IMR-90 (cell line): Measurements from ENCODE around the gene CLPTM1L. TPM values are rescaled to one million over a fixed set of nuclear protein-coding genes. Genes with fewer than 3 reads are reported as not detected.
"Not testable (repeated sequence)": the region's sequence is repeated elsewhere in the genome, so short reads cannot be mapped to it uniquely, and the experiment has no call there.

ENCODE experiments used
- ATAC-seq: fragments of 200-7000 bp; cut with Tn5 transposase; 2 replicates; pipeline ENCODE4 v1.9.1; 2020; ENCODE audit warnings: low read depth, mild to moderate bottlenecking, moderate library complexity
- BruUV-seq: library from RNA; stranded (reverse); fragments of 400-500 nt; replicated peaks from 2 replicates; lab custom pipeline; 2021; lab: Mats Ljungman, UMichigan
- CTCF ChIA-PET: fragments of 300-600 bp; formaldehyde crosslinking; extraction: SDS; loops from one replicate; lab custom pipeline; 2021; ENCODE audit warnings: antibody characterized with exemption; lab: Yijun Ruan, JAX
- POLR2A ChIA-PET: fragments of 300-600 bp; sonication (Branson Sonifier 250); formaldehyde crosslinking; loops from one replicate; lab custom pipeline; 2022; ENCODE audit warnings: antibody characterized with exemption; ENCODE audit not compliant: unreplicated experiment; lab: Charles Lee
- DNase-seq: peaks from one replicate; pipeline ENCODE4 v3.0.0; 2013
- H2AFZ ChIP-seq: replicated peaks from 2 replicates; pipeline ENCODE3; 2013; ENCODE audit warnings: low read length, mild to moderate bottlenecking; ENCODE audit not compliant: poor library complexity
- H2AK5ac ChIP-seq: 2 replicates; pipeline ENCODE4 v1.6.1; 2013; ENCODE audit warnings: low read depth, low read length, inconsistent platforms
- H2AK9ac ChIP-seq: replicated peaks from 2 replicates; pipeline ENCODE3; 2013; ENCODE audit warnings: mild to moderate bottlenecking, low read depth, low read length, moderate library complexity; ENCODE audit not compliant: poor library complexity
- H2BK120ac ChIP-seq: 2 replicates; pipeline ENCODE4 v1.6.1; 2013; ENCODE audit warnings: low read depth, low read length, inconsistent platforms
- H2BK15ac ChIP-seq: 3 replicates; pipeline ENCODE4 v1.6.1; 2013; ENCODE audit warnings: low read depth, low read length, inconsistent platforms
- H2BK20ac ChIP-seq: 2 replicates; pipeline ENCODE4 v1.6.1; 2013; ENCODE audit warnings: low read depth, mild to moderate bottlenecking, inconsistent platforms, low read length, moderate library complexity
- H2BK5ac ChIP-seq: 2 replicates; pipeline ENCODE4 v1.6.1; 2013; ENCODE audit warnings: mild to moderate bottlenecking, low read depth, low read length, inconsistent platforms; ENCODE audit not compliant: poor library complexity, severe bottlenecking
- H3K14ac ChIP-seq: replicated peaks from 2 replicates; pipeline ENCODE4 v1.6.1; 2013; ENCODE audit warnings: low read depth, low read length, inconsistent platforms
- H3K18ac ChIP-seq: 2 replicates; pipeline ENCODE4 v1.6.1; 2013; ENCODE audit warnings: low read depth, low read length, control low read depth
- H3K23ac ChIP-seq: 2 replicates; pipeline ENCODE4 v1.6.1; 2013; ENCODE audit warnings: low read depth, low read length, inconsistent platforms
- H3K27ac ChIP-seq: 2 replicates; pipeline ENCODE4 v1.5.1; 2013; ENCODE audit warnings: mild to moderate bottlenecking, control low read depth, low read length; ENCODE audit not compliant: insufficient read depth
- H3K27me3 ChIP-seq: 2 replicates; pipeline ENCODE4 v1.6.1; 2013; ENCODE audit warnings: low read length; ENCODE audit not compliant: control insufficient read depth, insufficient read depth
- H3K36me3 ChIP-seq: 2 replicates; pipeline ENCODE4 v1.6.1; 2013; ENCODE audit warnings: low read length, mixed read lengths; ENCODE audit not compliant: control insufficient read depth, insufficient read depth
- H3K4ac ChIP-seq: 2 replicates; pipeline ENCODE4 v1.6.1; 2013; ENCODE audit warnings: low read depth, low read length, inconsistent platforms
- H3K4me1 ChIP-seq: 2 replicates; pipeline ENCODE4 v1.6.1; 2013; ENCODE audit warnings: low read length, mixed read lengths; ENCODE audit not compliant: control insufficient read depth, insufficient read depth
- H3K4me2 ChIP-seq: 2 replicates; pipeline ENCODE4 v1.6.1; 2013; ENCODE audit warnings: low read depth, mild to moderate bottlenecking, control low read depth, low read length, moderate library complexity
- H3K4me3 ChIP-seq: 2 replicates; pipeline ENCODE4 v1.5.1; 2013; ENCODE audit warnings: low read depth, mild to moderate bottlenecking, control low read depth, low read length, moderate library complexity; ENCODE audit not compliant: insufficient read depth
- H3K56ac ChIP-seq: 2 replicates; pipeline ENCODE4 v1.6.1; 2013; ENCODE audit warnings: low read length, inconsistent platforms; ENCODE audit not compliant: insufficient read depth; ENCODE audit errors: extremely low read depth
- H3K79me1 ChIP-seq, 2 experiments: 2 replicates each; pipeline ENCODE4 v1.6.1; 2013; ENCODE audit warnings: low read length in 2 of 2, inconsistent platforms in 1 of 2, low read depth in 1 of 2
- H3K9ac ChIP-seq: 2 replicates; pipeline ENCODE4 v1.6.1; 2013; ENCODE audit warnings: low read depth, low read length, control low read depth
- H3K9me1 ChIP-seq: 2 replicates; pipeline ENCODE4 v1.6.1; 2013; ENCODE audit warnings: low read length, inconsistent platforms; ENCODE audit not compliant: insufficient read depth
- H3K9me3 ChIP-seq: 2 replicates; pipeline ENCODE4 v1.6.1; 2013; ENCODE audit warnings: low read length; ENCODE audit not compliant: control insufficient read depth, insufficient read depth
- H4K20me1 ChIP-seq: 2 replicates; pipeline ENCODE4 v1.6.1; 2013; ENCODE audit warnings: low read length, inconsistent platforms; ENCODE audit not compliant: insufficient read depth
- H4K5ac ChIP-seq: 2 replicates; pipeline ENCODE4 v1.6.1; 2013; ENCODE audit warnings: mild to moderate bottlenecking, low read depth, low read length, control low read depth
- H4K8ac ChIP-seq, 2 experiments: 2 replicates each; pipeline ENCODE4 v1.6.1; 2013; ENCODE audit warnings: low read depth in 2 of 2, low read length in 2 of 2, control low read depth in 1 of 2, inconsistent platforms in 1 of 2
- H4K91ac ChIP-seq: 2 replicates; pipeline ENCODE4 v1.6.1; 2013; ENCODE audit warnings: low read depth, low read length, inconsistent platforms; ENCODE audit not compliant: insufficient read depth
- WGBS, 2 experiments: methylation state at CpG; one replicate each; pipeline versions ENCODE4 v1.1.5 to v1.1.7; 2013; ENCODE audit warnings: missing lambda C conversion rate in 2 of 2; ENCODE audit not compliant: insufficient read length in 1 of 2; ENCODE audit errors: extremely low coverage in 2 of 2; 5-methylcytosine and 5-hydroxymethylcytosine counted together
- dilution Hi-C: fragments of 300-500 bp; cut with HindIII; formaldehyde crosslinking; loops from one replicate; pipeline ENCODE4 v1.14.3; 2018; ENCODE audit warnings: low sequenced_read_pairs; ENCODE audit not compliant: unreplicated experiment
- in situ Hi-C: fragments of 300-500 bp; cut with MboI; formaldehyde crosslinking; loops from 3 replicates; pipeline ENCODE4 v1.14.3; 2019; ENCODE audit warnings: low sequenced_read_pairs, inconsistent platforms, mixed read lengths
- intact Hi-C: fragments of 100-400 bp; cut with micrococcal nuclease; formaldehyde crosslinking; loops from 2 replicates; pipeline ENCODE4 v1.10.0; 2022
- polyA plus RNA-seq, 3 experiments: library from polyadenylated mRNA; depleted of rRNA; stranded (reverse); fragments of >200 nt; gene quantifications; 2 replicates each; pipeline ENCODE4 v1.2.3, GENCODE V29; 2012; ENCODE audit warnings: low replicate concordance in 1 of 3
- total RNA-seq: library from RNA; depleted of rRNA; stranded (reverse); fragments of >200 nt; gene quantifications from 2 replicates; pipeline ENCODE4 v1.2.3, GENCODE V29; 2012

Gene CLPTM1L
- total and polyA plus RNA-seq, 2 of the 4 experiments (the other 2 are of a cell fraction), result 114 to 137 TPM

DNA sequence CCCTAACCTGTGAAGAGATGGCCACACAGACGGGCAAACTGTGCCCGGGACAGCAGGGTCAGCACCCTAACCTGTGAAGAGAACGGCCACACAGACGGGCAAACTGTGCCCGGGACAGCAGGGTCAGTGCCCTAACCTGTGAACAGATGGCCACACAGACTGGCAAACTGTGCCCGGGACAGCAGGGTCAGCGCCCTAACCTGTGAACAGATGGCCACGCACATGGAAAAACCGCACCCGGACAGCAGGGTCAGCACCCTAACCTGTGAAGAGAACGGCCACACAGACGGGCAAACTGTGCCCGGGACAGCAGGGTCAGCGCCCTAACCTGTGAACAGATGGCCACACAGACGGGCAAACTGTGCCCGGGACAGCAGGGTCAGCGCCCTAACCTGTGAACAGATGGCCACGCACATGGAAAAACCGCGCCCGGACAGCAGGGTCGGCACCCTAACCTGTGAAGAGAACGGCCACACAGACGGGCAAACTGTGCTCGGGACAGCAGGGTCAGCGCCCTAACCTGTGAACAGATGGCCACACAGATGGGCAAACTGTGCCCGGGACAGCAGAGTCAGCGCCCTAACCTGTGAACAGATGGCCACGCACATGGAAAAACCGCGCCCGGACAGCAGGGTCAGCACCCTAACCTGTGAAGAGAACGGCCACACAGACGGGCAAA is 5.6 kb downstream of the CLPTM1L start:
- WGBS, 2 experiments, result 94% methylated on average over 7 of the region's 34 CpGs; no CpG with 5 or more reads in 1 of the 2 experiments
- H3K23ac ChIP-seq, H3K4me1 ChIP-seq, ATAC-seq, H4K91ac ChIP-seq, H2AK5ac ChIP-seq, H4K20me1 ChIP-seq, H3K27me3 ChIP-seq, H2AK9ac ChIP-seq, H2BK20ac ChIP-seq, dilution Hi-C loops, H2BK5ac ChIP-seq, H4K8ac ChIP-seq, H3K9ac ChIP-seq, CTCF ChIA-PET, H3K56ac ChIP-seq, BruUV-seq, H3K27ac ChIP-seq, H3K4me3 ChIP-seq, H2BK15ac ChIP-seq, H3K14ac ChIP-seq, H3K9me3 ChIP-seq, H3K4me2 ChIP-seq, intact Hi-C loops, H2BK120ac ChIP-seq, H4K5ac ChIP-seq, H3K4ac ChIP-seq, H3K18ac ChIP-seq, H3K9me1 ChIP-seq, in situ Hi-C loops, H2AFZ ChIP-seq, POLR2A ChIA-PET, DNase-seq: not testable (repeated sequence)
- H3K36me3 ChIP-seq, result peaks cover 61% of the 10 kb centered on the region
- H3K79me1 ChIP-seq, result peaks cover 13 to 19% of the 10 kb centered on the region in 2 experiments
